Esophagus muscularis mucosa (tissue), 3 donors: ENCODE results near the gene NLRC4.

Source experiments
- POLR2AphosphoS5 ChIP-seq, 2 donors: sonication (generic); formaldehyde crosslinking; IDR thresholded peaks; one replicate each; pipeline ENCODE4 v1.6.1; 2017; ENCODE audit warnings: antibody characterized with exemption in 2 of 2
- TF ChIP-seq, protein P1 (sequence below), 3 experiments: fragments of 200-600 bp in 2 of 3; fragments of 450-650 bp in 1 of 3; sonication (generic) in 2 of 3; IDR thresholded peaks; one replicate each; pipeline ENCODE4 v1.5.1; 2017 to 2019; ENCODE audit warnings: antibody characterized with exemption in 3 of 3, mild to moderate bottlenecking in 2 of 3, moderate library complexity in 1 of 3

DNA sequence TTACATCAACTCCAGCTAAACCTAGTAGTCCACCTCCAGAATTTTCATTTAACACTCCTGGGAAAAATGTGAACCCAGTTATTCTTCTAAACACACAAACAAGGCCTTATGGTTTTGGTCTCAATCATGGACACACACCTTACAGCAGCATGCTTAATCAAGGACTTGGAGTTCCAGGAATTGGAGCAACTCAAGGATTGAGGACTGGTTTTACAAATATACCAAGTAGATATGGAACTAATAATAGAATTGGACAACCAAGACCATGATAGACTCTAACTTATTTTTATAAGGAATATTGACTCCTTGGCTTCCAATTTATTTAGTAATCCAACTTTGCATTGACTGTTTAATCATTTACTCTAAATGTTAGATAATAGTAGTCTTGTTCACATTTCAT is 44.2 kb downstream of the NLRC4 start:
- TF ChIP-seq, protein P1, sequence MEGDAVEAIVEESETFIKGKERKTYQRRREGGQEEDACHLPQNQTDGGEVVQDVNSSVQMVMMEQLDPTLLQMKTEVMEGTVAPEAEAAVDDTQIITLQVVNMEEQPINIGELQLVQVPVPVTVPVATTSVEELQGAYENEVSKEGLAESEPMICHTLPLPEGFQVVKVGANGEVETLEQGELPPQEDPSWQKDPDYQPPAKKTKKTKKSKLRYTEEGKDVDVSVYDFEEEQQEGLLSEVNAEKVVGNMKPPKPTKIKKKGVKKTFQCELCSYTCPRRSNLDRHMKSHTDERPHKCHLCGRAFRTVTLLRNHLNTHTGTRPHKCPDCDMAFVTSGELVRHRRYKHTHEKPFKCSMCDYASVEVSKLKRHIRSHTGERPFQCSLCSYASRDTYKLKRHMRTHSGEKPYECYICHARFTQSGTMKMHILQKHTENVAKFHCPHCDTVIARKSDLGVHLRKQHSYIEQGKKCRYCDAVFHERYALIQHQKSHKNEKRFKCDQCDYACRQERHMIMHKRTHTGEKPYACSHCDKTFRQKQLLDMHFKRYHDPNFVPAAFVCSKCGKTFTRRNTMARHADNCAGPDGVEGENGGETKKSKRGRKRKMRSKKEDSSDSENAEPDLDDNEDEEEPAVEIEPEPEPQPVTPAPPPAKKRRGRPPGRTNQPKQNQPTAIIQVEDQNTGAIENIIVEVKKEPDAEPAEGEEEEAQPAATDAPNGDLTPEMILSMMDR (IDR thresholded peaks at IDR 0.05), result no peak
- TF ChIP-seq POLR2AphosphoS5 (IDR thresholded peaks at IDR 0.05), result no peak
